Neural cell (in vitro differentiated cells): ENCODE results near the gene COL27A1. TPM values are rescaled to one million over a fixed set of nuclear protein-coding genes. Genes with fewer than 3 reads are reported as not detected.

Source experiments
- H2AFZ ChIP-seq: fragments of 200-600, 300-800 bp; sonication (generic), shearing (Covaris generic); 2 replicates; pipeline ENCODE4 v1.6.0; 2014; ENCODE audit warnings: low read depth, mild to moderate bottlenecking, antibody characterized with exemption, low read length, moderate library complexity
- H3F3A ChIP-seq: fragments of 200-600 bp; shearing (Covaris generic); 2 replicates; pipeline ENCODE4 v1.6.1; 2016; ENCODE audit warnings: mild to moderate bottlenecking, moderate library complexity, mixed read lengths, antibody characterized with exemption, low read length; ENCODE audit not compliant: insufficient read depth, poor library complexity, severe bottlenecking
- H3K27ac ChIP-seq: fragments of 200-600, 300-800 bp; sonication (generic), shearing (Covaris generic); 2 replicates; pipeline ENCODE4 v1.5.1; 2014; ENCODE audit warnings: mild to moderate bottlenecking, low read length, moderate library complexity
- H3K27me3 ChIP-seq: fragments of 300-800, 200-600 bp; sonication (generic), shearing (Covaris generic); 2 replicates; pipeline ENCODE4 v1.6.0; 2014; ENCODE audit warnings: mild to moderate bottlenecking, low read depth, low read length, moderate library complexity; ENCODE audit not compliant: insufficient read depth
- H3K36me3 ChIP-seq: fragments of 300-800, 200-600 bp; sonication (generic), shearing (Covaris generic); 2 replicates; pipeline ENCODE4 v1.5.1; 2014; ENCODE audit warnings: mild to moderate bottlenecking, antibody characterized with exemption, low read length, moderate library complexity; ENCODE audit not compliant: insufficient read depth
- H3K4me2 ChIP-seq: fragments of 300-800, 200-600 bp; sonication (generic), shearing (Covaris generic); 2 replicates; pipeline ENCODE4 v1.6.0; 2014; ENCODE audit warnings: mild to moderate bottlenecking, low read length
- H3K4me3 ChIP-seq: fragments of 300-800, 200-600 bp; sonication (generic), shearing (Covaris generic); 2 replicates; pipeline ENCODE4 v1.5.1; 2014; ENCODE audit warnings: mild to moderate bottlenecking, low read length, moderate library complexity
- H3K79me2 ChIP-seq: fragments of 200-600 bp; shearing (Covaris generic); replicated peaks from 2 replicates; pipeline ENCODE4 v1.6.0; 2014; ENCODE audit warnings: mild to moderate bottlenecking, low read length, moderate library complexity; ENCODE audit not compliant: insufficient read depth
- H3K9ac ChIP-seq: fragments of 300-800, 200-600 bp; sonication (generic), shearing (Covaris generic); 2 replicates; pipeline ENCODE4 v1.6.1; 2016; ENCODE audit warnings: mild to moderate bottlenecking, low read length, mixed read lengths
- H3K9me2 ChIP-seq: fragments of 200-600 bp; shearing (Covaris generic); 2 replicates; pipeline ENCODE4 v1.6.1; 2016; ENCODE audit warnings: mild to moderate bottlenecking, low read length, mixed read lengths; ENCODE audit not compliant: insufficient read depth
- H3K9me3 ChIP-seq: fragments of 200-600, 300-800 bp; sonication (generic), shearing (Covaris generic); 2 replicates; pipeline ENCODE4 v1.6.1; 2016; ENCODE audit warnings: mild to moderate bottlenecking, mixed run types, low read length, moderate library complexity, mixed read lengths
- H4K20me1 ChIP-seq: fragments of 200-600 bp; shearing (Covaris generic); 2 replicates; pipeline ENCODE4 v1.6.1; 2016; ENCODE audit warnings: mild to moderate bottlenecking, mixed run types; ENCODE audit not compliant: insufficient read depth
- EP300 ChIP-seq: fragments of 450-650 bp; conservative IDR thresholded peaks from 2 replicates; pipeline ENCODE4 v1.6.1; 2014; ENCODE audit warnings: antibody characterized with exemption, mild to moderate bottlenecking, moderate library complexity; ENCODE audit not compliant: poor library complexity, severe bottlenecking
- EZH2 ChIP-seq: fragments of 200-600, 300-800 bp; shearing (Covaris generic), sonication (generic); IDR thresholded peaks from 2 replicates; pipeline ENCODE4 v1.6.1; 2014; ENCODE audit warnings: antibody characterized with exemption, low read length, borderline replicate concordance, mild to moderate bottlenecking; ENCODE audit not compliant: insufficient read depth, poor library complexity, severe bottlenecking
- MXI1 ChIP-seq: fragments of 450-650 bp; conservative IDR thresholded peaks from 2 replicates; pipeline ENCODE4 v1.6.1; 2014; ENCODE audit warnings: antibody characterized with exemption, mild to moderate bottlenecking; ENCODE audit not compliant: poor library complexity, severe bottlenecking
- POLR2AphosphoS5 ChIP-seq: IDR thresholded peaks from 2 replicates; pipeline ENCODE4 v1.6.1; 2012
- RAD21 ChIP-seq: fragments of 450-650 bp; conservative IDR thresholded peaks from 2 replicates; pipeline ENCODE4 v1.6.1; 2014; ENCODE audit warnings: antibody characterized with exemption, mild to moderate bottlenecking, moderate library complexity
- REST ChIP-seq: IDR thresholded peaks from 2 replicates; pipeline ENCODE4 v1.6.1; 2012; ENCODE audit warnings: borderline replicate concordance
- SMC3 ChIP-seq: fragments of 450-650 bp; conservative IDR thresholded peaks from 2 replicates; pipeline ENCODE4 v1.6.1; 2014; ENCODE audit warnings: antibody characterized with exemption, mild to moderate bottlenecking, moderate library complexity; ENCODE audit not compliant: poor library complexity
- TAF1 ChIP-seq: IDR thresholded peaks from 2 replicates; pipeline ENCODE4 v1.6.1; 2012; ENCODE audit warnings: low read depth
- polyA plus RNA-seq: library from polyadenylated mRNA; depleted of rRNA; stranded (reverse); fragments of >200 nt; gene quantifications from 2 replicates; pipeline ENCODE4 v1.2.3, GENCODE V29; 2014
- TF ChIP-seq, protein P1 (sequence below): fragments of 450-650 bp; IDR thresholded peaks from 2 replicates; pipeline ENCODE4 v1.5.1; 2014; ENCODE audit warnings: antibody characterized with exemption, mild to moderate bottlenecking, moderate library complexity; ENCODE audit not compliant: poor library complexity, severe bottlenecking

Gene COL27A1
- polyA plus RNA-seq, 1 donor from 2014 or later, result 0.25 TPM

GRCh38 chr9:114159691-114160090 lies 4.4 kb downstream of the COL27A1 start:
- H2AFZ ChIP-seq, result no peak overlapping the region
- H4K20me1 ChIP-seq, result no peaks in the 10 kb centered on the region
- no peak overlapping the region for H3K9ac ChIP-seq
- no peaks in the 10 kb centered on the region for H3K36me3 ChIP-seq
- no peak overlapping the region for H3K4me2 ChIP-seq
- no peak for TF ChIP-seq POLR2AphosphoS5
- TF ChIP-seq, protein P1, sequence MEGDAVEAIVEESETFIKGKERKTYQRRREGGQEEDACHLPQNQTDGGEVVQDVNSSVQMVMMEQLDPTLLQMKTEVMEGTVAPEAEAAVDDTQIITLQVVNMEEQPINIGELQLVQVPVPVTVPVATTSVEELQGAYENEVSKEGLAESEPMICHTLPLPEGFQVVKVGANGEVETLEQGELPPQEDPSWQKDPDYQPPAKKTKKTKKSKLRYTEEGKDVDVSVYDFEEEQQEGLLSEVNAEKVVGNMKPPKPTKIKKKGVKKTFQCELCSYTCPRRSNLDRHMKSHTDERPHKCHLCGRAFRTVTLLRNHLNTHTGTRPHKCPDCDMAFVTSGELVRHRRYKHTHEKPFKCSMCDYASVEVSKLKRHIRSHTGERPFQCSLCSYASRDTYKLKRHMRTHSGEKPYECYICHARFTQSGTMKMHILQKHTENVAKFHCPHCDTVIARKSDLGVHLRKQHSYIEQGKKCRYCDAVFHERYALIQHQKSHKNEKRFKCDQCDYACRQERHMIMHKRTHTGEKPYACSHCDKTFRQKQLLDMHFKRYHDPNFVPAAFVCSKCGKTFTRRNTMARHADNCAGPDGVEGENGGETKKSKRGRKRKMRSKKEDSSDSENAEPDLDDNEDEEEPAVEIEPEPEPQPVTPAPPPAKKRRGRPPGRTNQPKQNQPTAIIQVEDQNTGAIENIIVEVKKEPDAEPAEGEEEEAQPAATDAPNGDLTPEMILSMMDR, result no peak
- no peak overlapping the region for H3K27ac ChIP-seq
- no peaks in the 10 kb centered on the region for H3F3A ChIP-seq
- H3K27me3 ChIP-seq, result peaks cover 20% of the 10 kb centered on the region
- no peaks in the 10 kb centered on the region for H3K9me3 ChIP-seq
- no peaks in the 10 kb centered on the region for H3K79me2 ChIP-seq
- H3K4me3 ChIP-seq, result no peak overlapping the region
- H3K9me2 ChIP-seq, result no peaks in the 10 kb centered on the region

GRCh38 chr9:114161513-114161912 lies 6.2 kb downstream of the COL27A1 start:
- peaks cover 7% of the 10 kb centered on the region for H3K27me3 ChIP-seq
- H3K9ac ChIP-seq, result no peak overlapping the region
- no peaks in the 10 kb centered on the region for H3K9me2 ChIP-seq
- no peak overlapping the region for H3K4me3 ChIP-seq
- no peaks in the 10 kb centered on the region for H4K20me1 ChIP-seq
- H3F3A ChIP-seq, result no peaks in the 10 kb centered on the region
- H3K9me3 ChIP-seq, result no peaks in the 10 kb centered on the region
- H2AFZ ChIP-seq, result no peak overlapping the region
- H3K4me2 ChIP-seq, result no peak overlapping the region
- no peaks in the 10 kb centered on the region for H3K36me3 ChIP-seq
- TF ChIP-seq POLR2AphosphoS5 (no peak), SMC3 (no peak), TAF1 (no peak), REST (no peak), MXI1 (no peak)
- no peaks in the 10 kb centered on the region for H3K79me2 ChIP-seq
- no peak overlapping the region for H3K27ac ChIP-seq

DNA sequence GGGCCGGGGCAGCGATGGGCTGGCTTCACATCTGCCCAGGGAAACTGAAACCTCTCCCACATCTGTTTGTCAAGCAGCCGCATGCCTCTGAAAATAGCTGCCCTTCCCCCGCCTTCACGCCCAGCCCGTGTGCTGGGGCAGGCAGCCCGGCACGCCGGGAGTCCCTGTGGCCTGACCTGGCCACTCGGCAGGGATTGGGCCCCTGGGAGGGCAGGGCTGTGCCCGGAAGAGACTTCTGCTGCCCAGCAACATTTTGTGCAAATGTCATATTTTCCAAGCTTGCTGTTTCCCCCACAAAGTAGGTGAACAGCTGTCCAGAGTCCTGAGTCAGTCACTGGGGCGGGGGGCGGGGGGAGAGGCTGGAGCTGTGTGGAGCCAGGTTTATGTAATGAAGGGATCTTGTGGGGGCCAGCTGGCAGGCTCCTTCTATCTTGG lies 8.2 kb downstream of the COL27A1 start:
- no peaks in the 10 kb centered on the region for H3K9me2 ChIP-seq
- H3K9ac ChIP-seq, result no peak overlapping the region
- H3K79me2 ChIP-seq, result no peaks in the 10 kb centered on the region
- H4K20me1 ChIP-seq, result no peaks in the 10 kb centered on the region
- no peaks in the 10 kb centered on the region for H3K27me3 ChIP-seq
- no peaks in the 10 kb centered on the region for H3K9me3 ChIP-seq
- no peak overlapping the region for H3K4me2 ChIP-seq
- H3K27ac ChIP-seq, result no peak overlapping the region
- no peaks in the 10 kb centered on the region for H3F3A ChIP-seq
- H3K36me3 ChIP-seq, result no peaks in the 10 kb centered on the region
- no peak overlapping the region for H2AFZ ChIP-seq
- no peak for TF ChIP-seq EP300
- TF ChIP-seq, protein P1, result no peak
- no peak for TF ChIP-seq POLR2AphosphoS5
- no peak for TF ChIP-seq RAD21
- no peak for TF ChIP-seq REST
- no peak for TF ChIP-seq SMC3
- TF ChIP-seq MXI1, result no peak
- no peak for TF ChIP-seq TAF1
- no peak for TF ChIP-seq EZH2
- no peak overlapping the region for H3K4me3 ChIP-seq
